Eye (tissue), 1 donor: ENCODE results near the gene STK24.
A peak's percentile ranks its signal among the peaks of the same experiment; 100 is the strongest.
"Not testable (repeated sequence)": the region's sequence is repeated elsewhere in the genome, so short reads cannot be mapped to it uniquely, and the experiment has no call there.

Experiments used
- DNase-seq: peaks from one replicate; pipeline ENCODE4 v3.0.0-alpha.2; 2015

Gene STK24

GRCh38 chr13:98429531-98429930 lies 147.4 kb downstream of the STK24 start:
- DNase-seq, result no peak

DNA sequence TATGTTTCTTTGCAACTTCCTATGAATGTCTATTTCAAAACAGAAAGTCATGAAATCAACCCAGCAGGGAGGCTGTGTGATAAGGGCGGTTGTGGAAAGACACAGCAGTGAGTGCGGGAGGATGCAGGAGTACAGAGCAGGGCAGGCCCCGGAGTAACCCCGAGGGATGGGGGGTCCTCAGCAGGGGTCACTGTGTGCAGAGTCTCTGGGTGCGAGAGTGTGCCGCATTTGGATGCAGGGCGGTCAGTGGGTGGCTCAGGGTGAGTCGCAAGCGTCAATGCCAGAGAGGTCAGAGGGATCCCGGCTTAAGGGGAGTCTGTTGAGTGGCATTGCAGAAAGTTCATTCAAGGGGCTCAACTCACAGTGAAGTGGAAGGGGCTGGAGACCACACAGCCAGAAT lies 147.8 kb downstream of the STK24 start:
- DNase-seq, result no peak

GRCh38 chr13:98428256-98428966 lies 148.5 kb downstream of the STK24 start:
- no peak for DNase-seq

DNA sequence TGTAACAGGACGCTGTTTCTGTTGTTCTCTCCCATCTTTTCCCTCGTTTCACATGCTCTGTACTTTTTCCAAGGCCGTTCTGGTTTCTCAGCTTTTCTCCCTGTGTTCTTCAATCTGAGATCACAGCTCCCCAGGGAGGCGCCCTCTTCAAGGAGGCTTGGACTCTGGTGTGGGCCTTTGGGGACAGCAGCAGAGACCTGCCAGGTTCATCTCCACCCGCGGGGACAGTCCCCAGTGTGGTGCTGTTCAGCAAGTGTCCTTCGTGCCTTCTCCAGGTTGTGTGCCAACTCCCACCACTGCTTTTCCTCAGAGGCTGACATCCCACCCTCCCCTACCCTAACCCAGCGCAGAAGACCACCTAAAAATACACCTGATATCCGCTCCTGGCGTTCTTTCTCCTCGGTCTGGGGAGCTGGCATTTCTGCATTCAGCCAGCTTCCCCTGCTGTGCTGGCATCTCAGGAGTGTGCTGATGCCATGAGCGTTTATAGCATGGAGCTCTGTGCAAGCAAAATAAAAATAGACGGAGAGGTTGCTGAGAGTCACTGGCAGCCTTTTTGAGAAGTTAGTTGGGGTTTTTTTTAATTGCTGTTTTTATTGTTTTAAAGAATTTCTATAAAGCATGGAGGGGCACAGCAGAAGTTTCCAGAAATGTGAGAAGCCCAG lies 149.4 kb downstream of the STK24 start:
- DNase-seq, result no peak

- no peak for DNase-seq
Measured at GRCh38 chr13:98423417-98423816, 153.5 kb downstream of the STK24 start.

- DNase-seq, result no peak
Measured at GRCh38 chr13:98422046-98422445, 154.9 kb downstream of the STK24 start.

GRCh38 chr13:98420554-98421175 lies 156.2 kb downstream of the STK24 start:
- DNase-seq, result no peak

DNA sequence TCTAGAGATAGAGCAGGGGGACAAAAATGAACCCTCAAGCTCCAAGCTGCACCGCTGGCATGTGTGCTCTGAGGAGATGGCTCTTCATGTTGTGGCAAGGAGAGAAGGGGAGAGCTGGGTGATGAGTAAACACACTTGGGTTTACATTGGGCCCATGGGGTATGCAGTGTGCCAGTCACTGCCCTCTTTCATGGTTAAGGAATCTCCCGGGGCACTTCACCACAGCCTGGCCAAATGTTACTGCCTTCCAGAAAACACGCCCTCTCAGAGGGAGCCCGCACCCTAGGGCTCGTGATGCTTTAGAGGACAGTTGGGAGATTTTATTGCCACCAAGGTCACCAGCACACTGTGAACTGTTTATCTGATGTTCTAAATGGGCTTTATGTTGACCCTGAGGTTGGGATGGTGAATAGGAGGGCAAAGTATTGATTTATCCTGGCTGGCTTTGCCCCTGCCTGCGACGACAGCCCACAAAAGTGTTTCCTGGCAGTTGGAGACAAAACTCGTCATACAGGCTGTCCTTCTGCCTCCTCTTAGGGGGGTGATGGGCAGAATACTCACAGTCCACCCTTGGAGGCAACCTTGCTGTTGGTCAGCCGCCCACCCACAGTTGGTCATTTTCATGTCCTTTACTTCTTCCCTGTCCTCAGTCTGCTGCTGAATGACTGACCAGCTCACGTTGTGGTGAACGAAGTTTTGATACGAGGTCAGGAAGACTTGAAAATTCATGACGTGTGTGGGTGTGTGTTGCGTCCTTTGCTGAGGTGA lies 156.9 kb downstream of the STK24 start:
- DNase-seq, result no peak

DNA sequence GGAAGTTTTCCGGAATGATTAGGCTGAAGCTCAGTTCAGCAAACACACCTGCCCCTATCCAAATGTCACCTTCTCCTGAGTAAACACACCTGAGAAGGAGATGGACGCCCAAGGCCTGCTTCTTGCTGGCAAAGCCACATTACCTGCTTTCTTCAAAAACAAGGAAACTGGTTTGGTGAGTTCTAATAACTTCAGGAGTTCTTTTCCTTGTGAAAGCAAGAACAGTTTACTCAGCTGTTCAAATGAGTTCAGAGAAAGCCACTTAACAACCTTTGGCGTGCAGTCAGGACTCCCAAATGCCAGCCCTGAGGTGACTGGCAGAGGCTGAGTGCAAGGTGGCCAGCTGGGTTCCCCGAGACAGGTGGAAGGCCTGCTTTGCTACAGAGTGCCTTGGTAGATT lies 160.5 kb downstream of the STK24 start:
- peak; percentile 33 for DNase-seq

- no peak for DNase-seq
Measured at GRCh38 chr13:98415326-98416070, 161.4 kb downstream of the STK24 start.

- no peak for DNase-seq
Measured at GRCh38 chr13:98413796-98414195, 163.1 kb downstream of the STK24 start.

- DNase-seq, result not testable (repeated sequence)
Measured at GRCh38 chr13:98413278-98413677, 163.6 kb downstream of the STK24 start.

DNA sequence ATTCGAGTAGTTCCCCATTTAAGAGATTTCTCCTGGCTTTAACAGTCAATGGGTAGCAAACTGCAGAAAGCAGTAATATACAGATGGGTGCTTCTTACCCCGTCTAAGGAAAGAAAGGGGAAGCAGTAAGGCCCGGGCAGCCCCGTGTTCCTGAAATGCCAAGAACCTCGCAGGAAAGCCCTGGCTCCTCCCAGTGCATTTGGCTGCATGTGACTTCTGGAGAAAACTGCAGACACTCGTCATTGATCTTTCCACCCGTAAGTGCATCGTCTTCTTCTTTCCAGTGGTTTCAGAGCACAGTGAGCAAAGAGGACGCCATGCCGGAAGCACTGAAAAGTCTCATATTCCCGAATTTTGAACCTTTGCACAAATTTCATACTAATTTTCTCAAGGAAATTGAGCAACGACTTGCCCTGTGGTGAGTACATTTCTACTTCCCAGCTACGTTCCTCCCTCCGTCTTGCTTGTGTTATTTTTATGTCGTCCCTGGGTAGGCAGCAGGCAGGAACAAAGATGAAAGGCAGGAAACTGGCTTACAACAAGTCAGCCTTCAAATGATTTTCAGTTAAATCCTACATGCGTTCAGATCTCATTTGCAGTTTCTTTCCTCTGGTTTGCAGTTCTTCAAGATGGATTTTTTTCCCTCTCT lies 165.2 kb downstream of the STK24 start:
- no peak for DNase-seq

DNA sequence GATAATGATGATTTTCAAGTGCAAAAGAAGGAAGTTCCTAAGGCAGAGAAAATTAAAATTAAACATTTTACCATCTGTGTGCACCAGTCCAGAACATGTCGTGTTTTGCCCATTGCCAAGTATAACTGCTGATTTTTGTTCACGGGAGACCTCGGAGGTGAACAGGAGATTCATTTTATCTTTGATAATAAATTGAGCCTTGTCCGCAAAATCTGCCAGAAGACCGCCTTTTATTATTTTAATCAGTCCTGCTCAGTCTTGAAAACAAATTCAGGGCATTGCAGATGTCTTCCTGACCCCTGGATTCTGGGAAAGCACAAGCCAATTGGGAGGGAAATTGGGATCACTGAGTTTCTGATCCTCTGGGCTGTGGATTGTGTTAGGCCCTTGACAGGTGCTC lies 165.9 kb downstream of the STK24 start:
- no peak for DNase-seq

DNA sequence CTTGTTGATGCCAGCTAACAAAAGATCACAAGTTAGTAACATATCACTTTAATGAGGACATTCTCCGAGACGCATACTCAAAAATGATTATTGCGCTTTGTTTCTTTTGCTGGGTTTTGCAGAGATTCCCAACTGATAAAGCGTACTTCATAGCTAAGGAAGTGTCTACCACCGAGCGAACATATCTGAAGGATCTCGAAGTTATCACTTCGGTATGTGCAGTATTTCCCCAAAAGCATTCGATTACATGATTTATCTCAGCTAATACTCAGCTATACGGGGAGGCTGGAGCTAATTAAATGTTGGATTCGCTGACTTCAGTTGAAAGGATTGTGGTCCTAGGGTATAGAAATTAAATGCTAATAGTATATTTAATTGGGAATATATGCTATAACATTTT lies 166.3 kb downstream of the STK24 start:
- DNase-seq, result no peak

DNA sequence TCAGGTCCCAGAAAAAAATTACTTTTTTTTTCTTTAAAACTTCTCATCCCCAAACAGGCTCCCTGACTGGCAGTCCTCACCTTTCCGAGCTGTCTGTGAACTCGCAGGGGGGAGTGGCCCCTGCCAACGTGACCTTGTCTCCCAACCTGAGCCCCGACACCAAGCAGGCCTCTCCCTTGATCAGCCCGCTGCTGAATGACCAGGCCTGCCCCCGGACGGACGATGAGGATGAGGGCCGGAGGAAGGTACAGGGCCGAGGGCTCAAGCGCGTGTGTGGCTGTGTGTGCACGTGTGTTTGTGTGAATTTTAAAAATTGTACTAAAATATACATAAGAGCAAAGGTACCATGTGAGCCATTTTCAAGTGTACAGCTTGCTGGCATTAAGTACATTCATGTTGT lies 167.6 kb downstream of the STK24 start:
- no peak for DNase-seq

DNA sequence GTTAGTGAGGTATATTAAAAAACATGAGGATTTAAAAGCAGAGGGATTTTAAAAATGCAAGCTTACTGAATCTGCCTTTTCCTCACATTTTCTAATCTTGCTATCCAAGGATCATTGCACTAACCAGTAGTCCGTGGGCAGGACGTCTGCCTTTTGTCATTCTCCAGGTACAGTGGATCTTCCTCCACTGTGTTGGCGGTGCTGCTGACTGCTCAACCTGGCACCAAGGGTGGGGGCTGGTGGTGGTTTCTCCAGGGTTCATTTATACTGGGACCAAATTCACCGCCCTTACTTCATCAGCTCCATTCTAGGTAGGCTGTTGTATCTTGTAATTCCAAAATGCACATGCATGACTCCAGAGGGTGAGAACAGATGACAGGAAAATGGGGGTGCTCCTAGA lies 169.3 kb downstream of the STK24 start:
- no peak for DNase-seq

- no peak for DNase-seq
Measured at GRCh38 chr13:98406971-98407370, 169.9 kb downstream of the STK24 start.

DNA sequence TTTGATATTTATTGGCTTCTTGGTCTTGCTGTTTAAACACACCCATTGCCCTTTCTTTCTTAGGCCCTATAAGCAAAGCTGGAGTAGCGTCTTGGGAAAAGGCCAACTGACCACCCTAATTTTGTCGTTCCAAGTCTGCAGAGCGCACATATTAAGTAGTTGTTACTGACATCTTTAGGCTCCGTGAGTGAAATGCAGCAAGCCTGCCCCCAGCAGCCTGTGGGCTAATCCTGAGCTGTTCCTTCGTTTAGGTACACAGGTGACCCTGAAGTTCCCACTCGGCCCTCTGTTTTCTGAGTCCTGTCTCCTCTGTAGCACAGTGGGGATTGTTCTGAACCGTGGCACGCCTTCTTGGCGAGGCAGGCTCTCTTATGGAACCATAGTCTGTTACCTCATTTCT lies 170.5 kb downstream of the STK24 start:
- DNase-seq, result no peak

GRCh38 chr13:98405690-98406344 lies 171.1 kb downstream of the STK24 start:
- DNase-seq, result no peak

- peak; percentile 53 for DNase-seq
Measured at GRCh38 chr13:98405107-98405571, 171.8 kb downstream of the STK24 start.

DNA sequence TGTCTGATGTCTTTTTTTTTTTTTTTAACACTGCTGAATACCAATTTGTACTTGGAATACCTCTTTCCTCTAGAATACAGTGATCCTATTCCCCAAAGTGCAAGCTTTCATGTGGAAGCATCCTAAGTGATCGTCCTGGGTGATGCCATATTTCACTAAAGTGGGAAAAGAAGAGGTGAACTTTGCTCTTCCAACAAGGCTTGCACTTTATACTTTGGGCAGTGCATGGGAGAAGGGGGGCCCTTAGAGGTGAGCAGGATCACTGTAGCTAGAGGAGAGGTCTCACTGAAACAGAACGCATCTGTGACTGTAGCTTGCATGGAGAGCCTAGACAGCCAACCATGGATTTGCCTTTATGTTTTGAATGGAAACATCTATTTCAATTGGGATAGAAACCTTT lies 173.8 kb downstream of the STK24 start:
- DNase-seq, result no peak
